Panc1 (cell line): ENCODE results near the gene NR0B2. TPM values are rescaled to one million over a fixed set of nuclear protein-coding genes. Genes with fewer than 3 reads are reported as not detected.

Source experiments
- ATAC-seq: fragments of 200-7000 bp; cut with Tn5 transposase; 2 replicates; pipeline ENCODE4 v1.9.1; 2020; ENCODE audit warnings: mild to moderate bottlenecking, moderate library complexity
- BruUV-seq: library from RNA; stranded (reverse); fragments of 400-500 nt; replicated peaks from 2 replicates; lab custom pipeline; 2021; lab: Mats Ljungman, UMichigan
- CTCF ChIA-PET: fragments of 300-600 bp; sonication (Branson Sonifier 250); formaldehyde crosslinking; loops from one replicate; lab custom pipeline; 2022; ENCODE audit warnings: antibody characterized with exemption; lab: Charles Lee
- POLR2A ChIA-PET: fragments of 300-600 bp; sonication (Branson Sonifier 250); formaldehyde crosslinking; loops from one replicate; lab custom pipeline; 2022; ENCODE audit warnings: antibody characterized with exemption; lab: Charles Lee
- DNase-seq: peaks from one replicate; pipeline ENCODE4 v3.0.0-alpha.2; 2010; ENCODE audit warnings: low read depth, low spot score
- H3K27ac ChIP-seq: 2 replicates; pipeline ENCODE4 v1.5.1; 2011; ENCODE audit warnings: mild to moderate bottlenecking, low read length, inconsistent platforms
- H3K27me3 ChIP-seq: fragments of 200-500 bp; sonication (Bioruptor generic); 2 replicates; pipeline ENCODE4 v1.6.0; 2014; ENCODE audit warnings: low read length, inconsistent platforms; ENCODE audit not compliant: control insufficient read depth, insufficient read depth
- H3K36me3 ChIP-seq: fragments of 200-500 bp; sonication (Bioruptor generic); 2 replicates; pipeline ENCODE4 v1.5.1; 2014; ENCODE audit warnings: inconsistent platforms, mild to moderate bottlenecking, low read length, moderate library complexity; ENCODE audit not compliant: control insufficient read depth, insufficient read depth
- H3K4me1 ChIP-seq: 2 replicates; pipeline ENCODE4 v1.5.1; 2011; ENCODE audit warnings: inconsistent platforms, mild to moderate bottlenecking, low read length, moderate library complexity; ENCODE audit not compliant: control insufficient read depth, insufficient read depth
- H3K4me3 ChIP-seq, 2 experiments: 2 replicates each; pipeline ENCODE4 v1.5.1; 2011 to 2012; ENCODE audit warnings: low read depth in 2 of 2, low read length in 2 of 2, mild to moderate bottlenecking in 2 of 2, inconsistent platforms in 1 of 2, moderate library complexity in 1 of 2
- H3K9me3 ChIP-seq: fragments of 200-500 bp; sonication (Bioruptor generic); 2 replicates; pipeline ENCODE4 v1.5.1; 2014; ENCODE audit warnings: low read depth, mild to moderate bottlenecking, inconsistent platforms, low read length, moderate library complexity; ENCODE audit not compliant: control insufficient read depth, insufficient read depth
- CTCF ChIP-seq: fragments of 450-650 bp; IDR thresholded peaks from 2 replicates; pipeline ENCODE4 v1.5.1; 2017; ENCODE audit warnings: mild to moderate bottlenecking
- POLR2AphosphoS5 ChIP-seq: IDR thresholded peaks from 2 replicates; pipeline ENCODE4 v1.6.1; 2012; ENCODE audit warnings: mild to moderate bottlenecking, low read depth, low read length, moderate library complexity
- REST ChIP-seq, 2 experiments: IDR thresholded peaks; 2 replicates each; pipeline ENCODE4 v1.6.1; 2011 to 2012; ENCODE audit warnings: low read depth in 2 of 2, control low read depth in 1 of 2, low read length in 1 of 2, mild to moderate bottlenecking in 1 of 2, moderate library complexity in 1 of 2; ENCODE audit not compliant: insufficient read depth in 1 of 2
- SIN3A ChIP-seq: IDR thresholded peaks from 2 replicates; pipeline ENCODE4 v1.6.1; 2012; ENCODE audit warnings: low read depth, mild to moderate bottlenecking, low read length, moderate library complexity, borderline replicate concordance; ENCODE audit not compliant: insufficient read depth
- TCF7L2 ChIP-seq: IDR thresholded peaks from 2 replicates; pipeline ENCODE4 v1.6.1; 2011; ENCODE audit warnings: mild to moderate bottlenecking, low read depth, low read length, inconsistent platforms
- in situ Hi-C: cut with HindIII; loops from 2 replicates; pipeline ENCODE4 v1.10.0; 2016; ENCODE audit warnings: low sequenced_read_pairs, low pct_unique_long_range_greater_than_20kb
- intact Hi-C: fragments of 100-400 bp; cut with micrococcal nuclease; formaldehyde crosslinking; loops from one replicate; pipeline ENCODE4 v1.10.0; 2022; ENCODE audit not compliant: unreplicated experiment
- total RNA-seq: library from RNA; stranded (reverse); gene quantifications from one replicate; pipeline ENCODE4 v1.2.1, GENCODE V29; 2021; ENCODE audit not compliant: unreplicated experiment

The NR0B2 gene
- total RNA-seq, 1 experiment from 2014 or later = 5.2 TPM

GRCh38 chr1:26923711-26924110 is 9.9 kb upstream of the NR0B2 start:
- Histone ChIP-seq H3K36me3 (peaks cover 37% of the 10 kb centered on the region), H3K4me1 (peaks cover 23% of the 10 kb centered on the region), H3K9me3 (no peaks in the 10 kb centered on the region), H3K27me3 (no peaks in the 10 kb centered on the region), H3K4me3 (no peak overlapping the region; a peak in 1 of 4 replicates), H3K27ac (peak overlapping the region; percentile 98)
- ChIA-PET POLR2A (interaction anchor here (0.6 to 0.7 kb wide), 2 partner anchors 59 to 65 kb away, joined by 3 read pairs; no protein-coding TSS in a partner anchor), CTCF (no interaction called here)
- BruUV-seq = no TSS peak
- intact Hi-C loops = no loop called here
- DNase-seq (no peak), ATAC-seq (no peak)
- in situ Hi-C loops = no loop called here
- TF ChIP-seq POLR2AphosphoS5 (no peak), REST (IDR thresholded peaks at IDR 0.05; ENCODE audit: insufficient read depth in 1 of 2, low read depth in 2 of 2, low read length in 1 of 2) (no peak), CTCF (no peak), TCF7L2 (no peak), SIN3A (no peak)

DNA sequence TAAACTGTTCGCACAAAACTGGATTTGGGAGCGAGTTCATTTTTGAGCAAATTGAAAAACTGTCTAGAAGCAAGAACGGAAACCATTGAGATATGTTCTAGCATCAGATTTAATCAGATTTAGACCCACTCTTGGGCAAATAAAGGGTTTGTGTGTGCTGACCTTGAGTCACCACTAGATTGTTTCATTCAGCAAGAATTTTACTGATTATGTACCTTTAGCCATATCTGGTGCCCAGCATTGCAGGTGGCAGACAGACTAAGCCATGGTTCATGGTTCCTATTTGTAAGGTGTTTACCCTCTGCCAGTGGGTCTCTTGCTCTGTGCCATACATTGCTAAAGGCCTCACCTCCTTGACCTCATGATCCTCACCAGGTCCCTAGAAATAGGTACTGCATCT is 9.1 kb upstream of the NR0B2 start:
- Histone ChIP-seq H3K27me3 (no peaks in the 10 kb centered on the region), H3K4me1 (peaks cover 23% of the 10 kb centered on the region), H3K4me3 (peak overlapping the region; percentile 82 to 87), H3K27ac (peak overlapping the region; percentile 98), H3K36me3 (peaks cover 33% of the 10 kb centered on the region), H3K9me3 (no peaks in the 10 kb centered on the region)
- no peak for DNase-seq
- in situ Hi-C loops = no loop called here
- no TSS peak for BruUV-seq
- TF ChIP-seq SIN3A (no peak), TCF7L2 (0 out of 2 replicates have a peak, but pooled peaks have one; percentile 23), CTCF (no peak)
- intact Hi-C loops = no loop called here
- no peak for ATAC-seq
- ChIA-PET POLR2A (no interaction called here), CTCF (no interaction called here)
